Measurements from ENCODE around the gene NECAB3.

The NECAB3 gene

GRCh38 chr20:33646191-33646590, 28.0 kb downstream of the NECAB3 start:
- H3K27ac Mint-ChIP-seq: no peak overlapping the region
- no peaks in the 10 kb centered on the region for H3K9me3 Mint-ChIP-seq
- peaks cover 37% of the 10 kb centered on the region for H3K4me1 Mint-ChIP-seq
- H3K27me3 Mint-ChIP-seq (ENCODE audit: low read depth, poor library complexity): peaks cover 3% of the 10 kb centered on the region
- no peak for DNase-seq
- no peak for TF ChIP-seq CTCF (IDR thresholded peaks at IDR 0.05)
- peaks cover 34% of the 10 kb centered on the region for H3K36me3 Mint-ChIP-seq (ENCODE audit: low read depth)
- no peak overlapping the region for H3K4me3 Mint-ChIP-seq

- Mint-ChIP-seq H3K36me3 (ENCODE audit: low read depth) (peaks cover 42% of the 10 kb centered on the region), H3K9me3 (no peaks in the 10 kb centered on the region), H3K27me3 (ENCODE audit: low read depth, poor library complexity) (peaks cover 3% of the 10 kb centered on the region), H3K4me1 (peaks cover 37% of the 10 kb centered on the region), H3K4me3 (no peak overlapping the region), H3K27ac (peak overlapping the region; percentile 39)
- DNase-seq: no peak
- no peak for TF ChIP-seq CTCF (IDR thresholded peaks at IDR 0.05)
Observed at GRCh38 chr20:33645396-33645795, 28.8 kb downstream of the NECAB3 start.

- H3K27me3 Mint-ChIP-seq (ENCODE audit: low read depth, poor library complexity): peaks cover 3% of the 10 kb centered on the region
- peaks cover 37% of the 10 kb centered on the region for H3K4me1 Mint-ChIP-seq
- no peak for TF ChIP-seq CTCF (IDR thresholded peaks at IDR 0.05)
- peaks cover 46% of the 10 kb centered on the region for H3K36me3 Mint-ChIP-seq (ENCODE audit: low read depth)
- no peaks in the 10 kb centered on the region for H3K9me3 Mint-ChIP-seq
- no peak for DNase-seq
- H3K4me3 Mint-ChIP-seq: no peak overlapping the region
- H3K27ac Mint-ChIP-seq: no peak overlapping the region
Observed at GRCh38 chr20:33645072-33645358, 29.2 kb downstream of the NECAB3 start.

GRCh38 chr20:33644313-33645071, 29.7 kb downstream of the NECAB3 start:
- DNase-seq: no peak
- Mint-ChIP-seq H3K9me3 (no peaks in the 10 kb centered on the region), H3K4me3 (no peak overlapping the region), H3K27ac (no peak overlapping the region), H3K36me3 (ENCODE audit: low read depth) (peaks cover 51% of the 10 kb centered on the region), H3K27me3 (ENCODE audit: low read depth, poor library complexity) (peaks cover 3% of the 10 kb centered on the region), H3K4me1 (peaks cover 32% of the 10 kb centered on the region)
- TF ChIP-seq CTCF (IDR thresholded peaks at IDR 0.05): no peak

GRCh38 chr20:33640287-33640686, 33.9 kb downstream of the NECAB3 start:
- Mint-ChIP-seq H3K9me3 (no peaks in the 10 kb centered on the region), H3K36me3 (ENCODE audit: low read depth) (peaks cover 68% of the 10 kb centered on the region), H3K4me1 (peaks cover 9% of the 10 kb centered on the region), H3K4me3 (no peak overlapping the region), H3K27ac (peak overlapping the region; percentile 14), H3K27me3 (ENCODE audit: low read depth, poor library complexity) (peaks cover 3% of the 10 kb centered on the region)
- TF ChIP-seq CTCF (IDR thresholded peaks at IDR 0.05): no peak
- DNase-seq: no peak

- peaks cover 3% of the 10 kb centered on the region for H3K27me3 Mint-ChIP-seq (ENCODE audit: low read depth, poor library complexity)
Observed at GRCh38 chr20:33636776-33637175, 37.5 kb downstream of the NECAB3 start.

More at GRCh38 chr20:33636776-33637175, 37.5 kb downstream of the NECAB3 start:
- Mint-ChIP-seq H3K4me3 (no peak overlapping the region), H3K4me1 (no peaks in the 10 kb centered on the region), H3K36me3 (ENCODE audit: low read depth) (peaks cover 62% of the 10 kb centered on the region), H3K27ac (no peak overlapping the region), H3K9me3 (no peaks in the 10 kb centered on the region)
- no peak for DNase-seq
- TF ChIP-seq CTCF (IDR thresholded peaks at IDR 0.05): no peak
